AG04449 (cell line): ENCODE results near the gene HIVEP2.

ENCODE experiments used
- CTCF ChIA-PET: fragments of 350-600 bp; formaldehyde crosslinking; extraction: SDS; loops from one replicate; lab custom pipeline; 2021; ENCODE audit warnings: antibody characterized with exemption; lab: Yijun Ruan, JAX
- POLR2A ChIA-PET: fragments of 400-600, 350-600 bp; formaldehyde crosslinking; extraction: SDS; loops from one replicate; lab custom pipeline; 2020; ENCODE audit warnings: antibody characterized with exemption, inconsistent platforms; lab: Yijun Ruan, JAX
- DNase-seq: peaks from one replicate; pipeline ENCODE4 v3.0.0-alpha.2; 2010; ENCODE audit warnings: low read depth, low spot score
- H3K4me3 ChIP-seq: 2 replicates; pipeline ENCODE4 v1.5.1; 2011; ENCODE audit warnings: low read depth, mild to moderate bottlenecking, control low read depth, low read length
- CTCF ChIP-seq: IDR thresholded peaks from one replicate; pipeline ENCODE4 v1.5.1; 2011; ENCODE audit warnings: mild to moderate bottlenecking, moderate library complexity, low read length, control low read depth, inconsistent platforms; ENCODE audit not compliant: insufficient read depth; ENCODE audit errors: missing control alignments

The HIVEP2 gene

GRCh38 chr6:142845624-142846458 is 99.1 kb downstream of the HIVEP2 start:
- CTCF ChIA-PET, result no interaction called here
- no peak for TF ChIP-seq CTCF
- POLR2A ChIA-PET, result no interaction called here
- H3K4me3 ChIP-seq, result peak overlapping the region; percentile 38
- DNase-seq, result no peak

GRCh38 chr6:142845143-142845571 is 99.8 kb downstream of the HIVEP2 start:
- H3K4me3 ChIP-seq, result peak overlapping the region; percentile 38
- CTCF ChIA-PET, result no interaction called here
- DNase-seq, result no peak
- POLR2A ChIA-PET, result no interaction called here
- no peak for TF ChIP-seq CTCF

GRCh38 chr6:142844065-142844755 is 100.8 kb downstream of the HIVEP2 start:
- ChIA-PET POLR2A (no interaction called here), CTCF (interaction anchor here (1.4 to 1.6 kb wide), 2 partner anchors 14 to 99 kb away, joined by 3 to 4 read pairs; no protein-coding TSS in a partner anchor)
- TF ChIP-seq CTCF, result no peak
- H3K4me3 ChIP-seq, result no peak overlapping the region; the same call in 1 of the 2 replicates
- DNase-seq, result no peak

- DNase-seq, result no peak
- no peak for TF ChIP-seq CTCF
- ChIA-PET CTCF (interaction anchor here (0.9 to 1.6 kb wide), 4 partner anchors 13 to 100 kb away, joined by 3 to 4 read pairs (median 3); no protein-coding TSS in a partner anchor), POLR2A (no interaction called here)
- H3K4me3 ChIP-seq, result no peak overlapping the region
Measured at GRCh38 chr6:142843361-142843760, 101.6 kb downstream of the HIVEP2 start.

GRCh38 chr6:142842418-142843261 is 102.3 kb downstream of the HIVEP2 start:
- ChIA-PET POLR2A (no interaction called here), CTCF (interaction anchor here (0.9 to 1.6 kb wide), 5 partner anchors 12 to 101 kb away, joined by 3 to 4 read pairs (median 3); no protein-coding TSS in a partner anchor)
- no peak for TF ChIP-seq CTCF
- peak overlapping the region; percentile 19 for H3K4me3 ChIP-seq
- no peak for DNase-seq
